Smooth muscle cell (in vitro differentiated cells): ENCODE data around the gene PARP8. TPM values are rescaled to one million over a fixed set of nuclear protein-coding genes. Genes with fewer than 3 reads are reported as not detected.

Experiments used
- DNase-seq: peaks from one replicate; lab custom pipeline; 2025; ENCODE audit not compliant: unreplicated experiment; lab: John Stamatoyannopoulos, UW
- H2AFZ ChIP-seq: fragments of 200-600 bp; sonication (generic); 2 replicates; pipeline ENCODE4 v1.6.0; 2016; ENCODE audit warnings: antibody characterized with exemption, low read depth, mild to moderate bottlenecking
- H3F3A ChIP-seq: fragments of 200-600 bp; sonication (generic); 2 replicates; pipeline ENCODE4 v1.6.0; 2017; ENCODE audit warnings: antibody characterized with exemption, low read depth
- H3K27ac ChIP-seq: fragments of 200-600 bp; sonication (generic); 2 replicates; pipeline ENCODE4 v1.5.1; 2016; ENCODE audit warnings: low read depth, mild to moderate bottlenecking
- H3K27me3 ChIP-seq: fragments of 200-600 bp; sonication (generic); 2 replicates; pipeline ENCODE4 v1.6.1; 2016; ENCODE audit warnings: low read depth, mild to moderate bottlenecking
- H3K36me3 ChIP-seq: fragments of 200-600 bp; sonication (generic); 2 replicates; pipeline ENCODE4 v1.5.1; 2016; ENCODE audit warnings: low read depth
- H3K4me1 ChIP-seq: fragments of 200-600 bp; sonication (generic); 2 replicates; pipeline ENCODE4 v1.5.1; 2016; ENCODE audit warnings: low read depth
- H3K4me2 ChIP-seq: fragments of 200-600 bp; sonication (generic); 2 replicates; pipeline ENCODE4 v1.6.0; 2016; ENCODE audit warnings: mild to moderate bottlenecking
- H3K4me3 ChIP-seq: fragments of 200-600 bp; sonication (generic); 2 replicates; pipeline ENCODE4 v1.5.1; 2016; ENCODE audit warnings: mild to moderate bottlenecking
- H3K79me2 ChIP-seq: fragments of 200-600 bp; sonication (generic); 2 replicates; pipeline ENCODE4 v1.6.0; 2016; ENCODE audit warnings: low read depth, mild to moderate bottlenecking
- H3K9ac ChIP-seq: fragments of 200-600 bp; sonication (generic); 2 replicates; pipeline ENCODE4 v1.6.0; 2016; ENCODE audit warnings: low read depth
- H3K9me3 ChIP-seq: fragments of 200-600 bp; sonication (generic); replicated peaks from 2 replicates; pipeline ENCODE4 v1.5.1; 2016; ENCODE audit warnings: low read depth
- H4K20me1 ChIP-seq: fragments of 200-600 bp; sonication (generic); 2 replicates; pipeline ENCODE4 v1.6.0; 2016; ENCODE audit warnings: low read depth
- CTCF ChIP-seq: fragments of 200-600 bp; sonication (generic); IDR thresholded peaks from 2 replicates; pipeline ENCODE4 v1.5.1; 2017; ENCODE audit warnings: borderline replicate concordance, mild to moderate bottlenecking, antibody characterized with exemption; ENCODE audit not compliant: insufficient read depth, poor library complexity, severe bottlenecking
- WGBS: methylation state at CpG from one replicate; pipeline ENCODE4 v1.1.7; 2016; ENCODE audit warnings: low lambda C conversion rate; 5-methylcytosine and 5-hydroxymethylcytosine counted together
- polyA plus RNA-seq: library from polyadenylated mRNA; unstranded; fragments of >200 nt; fragmentation: Nextera tagmentation; extraction: Ambion mirVana; gene quantifications from 2 replicates; pipeline ENCODE4 v1.2.1, GENCODE V29; 2016
- total RNA-seq: library from RNA; depleted of rRNA; stranded (reverse); fragments of >200 nt; gene quantifications from 2 replicates; pipeline ENCODE4 v1.2.3, GENCODE V29; 2014

Gene PARP8
- total and polyA plus RNA-seq, 2 experiments from 2014 or later = 13.6 to 36.2 TPM

GRCh38 chr5:50863534-50864170 lies 197.2 kb downstream of the PARP8 start:
- Histone ChIP-seq H3F3A (no peaks in the 10 kb centered on the region), H3K27ac (no peak overlapping the region), H3K36me3 (no peaks in the 10 kb centered on the region), H3K79me2 (no peaks in the 10 kb centered on the region), H3K4me3 (no peak overlapping the region), H3K9me3 (no peaks in the 10 kb centered on the region), H3K4me1 (peaks cover 31% of the 10 kb centered on the region), H3K4me2 (no peak overlapping the region), H4K20me1 (no peaks in the 10 kb centered on the region), H3K27me3 (no peaks in the 10 kb centered on the region), H3K9ac (no peak overlapping the region), H2AFZ (no peak overlapping the region)
- 84% methylated on average over 3 of the region's 3 CpGs for WGBS
- no peak for TF ChIP-seq CTCF
- no peak for DNase-seq

- TF ChIP-seq CTCF = no peak
- Histone ChIP-seq H4K20me1 (no peaks in the 10 kb centered on the region), H3K27me3 (no peaks in the 10 kb centered on the region), H3K4me1 (peaks cover 31% of the 10 kb centered on the region), H3K4me3 (no peak overlapping the region), H3K36me3 (no peaks in the 10 kb centered on the region), H3K4me2 (no peak overlapping the region), H3K9ac (no peak overlapping the region), H3K9me3 (no peaks in the 10 kb centered on the region), H2AFZ (no peak overlapping the region), H3K79me2 (no peaks in the 10 kb centered on the region), H3K27ac (no peak overlapping the region), H3F3A (no peaks in the 10 kb centered on the region)
- no peak for DNase-seq
- WGBS = 72% methylated on average over 2 of the region's 2 CpGs
Observed at GRCh38 chr5:50864466-50864865, 198.0 kb downstream of the PARP8 start.

DNA sequence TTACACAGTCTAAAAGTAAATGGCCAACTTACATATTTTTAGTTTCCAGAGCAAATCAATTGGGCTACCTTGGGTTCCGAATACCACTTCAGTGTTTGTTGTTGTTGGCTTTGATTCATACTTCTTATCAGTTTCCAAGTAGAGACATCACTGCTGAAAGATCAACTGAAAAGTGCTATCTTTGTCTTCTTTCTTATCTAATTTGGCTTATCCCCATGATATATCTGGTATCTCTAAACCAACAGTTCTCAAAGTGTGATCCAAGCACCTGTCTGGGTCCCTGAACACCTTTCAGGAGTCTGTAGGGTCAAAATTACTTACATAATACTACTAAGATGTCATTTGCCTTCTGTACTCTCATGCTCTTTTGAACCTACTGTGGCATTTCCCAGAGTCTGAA lies 200.0 kb downstream of the PARP8 start:
- Histone ChIP-seq H4K20me1 (no peaks in the 10 kb centered on the region), H3K79me2 (no peaks in the 10 kb centered on the region), H3K9me3 (no peaks in the 10 kb centered on the region), H3K27ac (no peak overlapping the region), H3K36me3 (no peaks in the 10 kb centered on the region), H3K4me3 (no peak overlapping the region), H3K4me2 (no peak overlapping the region), H3K4me1 (peaks cover 31% of the 10 kb centered on the region), H2AFZ (no peak overlapping the region), H3F3A (no peaks in the 10 kb centered on the region), H3K27me3 (no peaks in the 10 kb centered on the region), H3K9ac (no peak overlapping the region)
- TF ChIP-seq CTCF = no peak
- 82% methylated on average over 1 of the region's 1 CpG for WGBS
- DNase-seq = no peak

DNA sequence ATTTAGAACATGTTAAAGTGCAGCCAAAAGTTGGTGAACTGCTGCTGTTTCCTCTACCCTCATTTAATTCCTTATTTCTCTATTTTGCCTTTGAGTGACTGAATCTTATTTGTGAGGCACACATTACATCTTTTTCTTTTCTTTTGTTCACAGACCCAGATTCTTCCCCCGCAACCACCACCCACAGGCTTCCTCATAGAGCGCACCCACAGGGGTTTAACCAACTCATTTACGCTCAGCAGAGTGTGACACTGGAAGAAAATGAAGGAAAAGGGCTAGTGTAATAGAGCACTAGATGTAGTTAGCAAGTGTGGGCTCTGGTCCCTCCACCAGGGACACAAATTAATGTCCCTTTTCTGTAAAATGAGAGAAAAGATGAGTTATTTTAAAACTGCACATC lies 200.7 kb downstream of the PARP8 start:
- H3F3A ChIP-seq = no peaks in the 10 kb centered on the region
- no peaks in the 10 kb centered on the region for H4K20me1 ChIP-seq
- TF ChIP-seq CTCF = no peak
- no peaks in the 10 kb centered on the region for H3K36me3 ChIP-seq
- H3K4me3 ChIP-seq = no peak overlapping the region
- H2AFZ ChIP-seq = no peak overlapping the region
- H3K9ac ChIP-seq = no peak overlapping the region
- H3K27me3 ChIP-seq = no peaks in the 10 kb centered on the region
- H3K4me2 ChIP-seq = no peak overlapping the region
- H3K4me1 ChIP-seq = peaks cover 31% of the 10 kb centered on the region
- no peak overlapping the region for H3K27ac ChIP-seq
- no peaks in the 10 kb centered on the region for H3K79me2 ChIP-seq
- DNase-seq = no peak
- WGBS = 78% methylated on average over 3 of the region's 3 CpGs
- H3K9me3 ChIP-seq = no peaks in the 10 kb centered on the region
